ENCODE measurements around the gene SMTN. TPM values are rescaled to one million over a fixed set of nuclear protein-coding genes. Genes with fewer than 3 reads are reported as not detected.
A peak's percentile ranks its signal among the peaks of the same experiment; 100 is the strongest.

Gene SMTN
- total RNA-seq, 1 donor from 2014 or later = 220 TPM

- peak; percentile 54 for DNase-seq (ENCODE audit: extremely low read depth, low read depth, low spot score)
These were observed 68.0 kb downstream of the SMTN start for GRCh38 chr22:31148953-31149627.

GRCh38 chr22:31150615-31151014 is 69.5 kb downstream of the SMTN start:
- no peak for DNase-seq (ENCODE audit: extremely low read depth, low read depth, low spot score)

- DNase-seq (ENCODE audit: extremely low read depth, low read depth, low spot score) = no peak
These were observed 70.8 kb downstream of the SMTN start for GRCh38 chr22:31151872-31152271.

- DNase-seq (ENCODE audit: extremely low read depth, low read depth, low spot score) = no peak
These were observed 72.2 kb downstream of the SMTN start for GRCh38 chr22:31153357-31153756.

Other genes with a start within 250 kb of the SMTN start
- gene MORC2, start 112.5 kb upstream of the SMTN start, total RNA-seq = 20.6 and 37.3 TPM in 2 replicates
- 75.1 and 84.8 TPM in 2 replicates for gene TUG1, start 112.1 kb upstream of the SMTN start, total RNA-seq
- 120 and 175 TPM in 2 replicates for gene SELENOM, start 26.2 kb downstream of the SMTN start, total RNA-seq
- 0.35 and 2.1 TPM in 2 replicates for gene INPP5J, start 41.6 kb downstream of the SMTN start, total RNA-seq
- gene PLA2G3, start 59.2 kb downstream of the SMTN start, total RNA-seq = not detected in 2 replicates
- 24.1 and 28.4 TPM in 2 replicates for gene RNF185, start 78.9 kb downstream of the SMTN start, total RNA-seq
- 71.2 and 108 TPM in 2 replicates for gene LIMK2, start 131.0 kb downstream of the SMTN start, total RNA-seq
- 21.9 and 26.5 TPM in 2 replicates for gene PIK3IP1, start 211.2 kb downstream of the SMTN start, total RNA-seq